Pancreas (tissue), 10 donors: ENCODE results near the gene GJC3. TPM values are rescaled to one million over a fixed set of nuclear protein-coding genes. Genes with fewer than 3 reads are reported as not detected.
"Not testable (repeated sequence)": the region's sequence is repeated elsewhere in the genome, so short reads cannot be mapped to it uniquely, and the experiment has no call there.

Experiments
- ATAC-seq, 4 donors: fragments of 200-7000 bp; cut with Tn5 transposase; one replicate each; pipeline versions ENCODE4 v1.8.0 to v1.9.1; 2020; ENCODE audit warnings: mild to moderate bottlenecking in 4 of 4, moderate library complexity in 4 of 4
- DNase-seq, 6 donors: peaks; one replicate each; pipeline ENCODE4 v3.0.0-alpha.2; 2020
- FAIRE-seq: peaks from 2 replicates; lab custom pipeline; 2012; peaks lifted over from hg19 to GRCh38; lab: Jason Lieb, UNC
- H3K27ac ChIP-seq, 4 donors: fragments of 200-600 bp; sonication (generic); 1 replicate in 3 of 4; 2 replicates in 1 of 4; pipeline versions ENCODE4 v1.5.0 to v1.8.0; 2020
- H3K27me3 ChIP-seq, 4 donors: fragments of 200-600 bp; one replicate each; pipeline ENCODE4 v1.8.0; 2021
- H3K36me3 ChIP-seq, 3 donors: fragments of 200-600 bp; sonication (generic) in 1 of 3; one replicate each; pipeline versions ENCODE4 v1.5.0 to v1.8.0; 2020 to 2021
- H3K4me1 ChIP-seq, 3 donors: fragments of 200-600 bp; one replicate each; pipeline ENCODE4 v1.8.0; 2021
- H3K4me3 ChIP-seq, 4 donors: fragments of 200-600 bp; sonication (generic) in 2 of 4; one replicate each; pipeline versions ENCODE4 v1.5.0 to v1.8.0; 2020 to 2021
- H3K9me3 ChIP-seq, 4 donors: fragments of 200-600 bp; one replicate each; pipeline ENCODE4 v1.8.0; 2021
- CTCF ChIP-seq, 4 donors: fragments of 200-600 bp; sonication (generic) in 3 of 4; IDR thresholded peaks; one replicate each; pipeline versions ENCODE4 v1.5.0 to v1.8.0; 2021; ENCODE audit warnings: antibody characterized with exemption in 4 of 4
- WGBS, 2 donors: extraction: QIAGEN DNeasy Blood & Tissue Kit; methylation state at CpG; one replicate each; pipeline ENCODE4 v1.1.7; 2013; 5-methylcytosine and 5-hydroxymethylcytosine counted together
- intact Hi-C, 3 donors: fragments of 100-400 bp; cut with DNase I; formaldehyde crosslinking; loops; one replicate each; pipeline versions ENCODE4 v1.11.1 to v1.14.2; 2022
- polyA plus RNA-seq, 2 donors: library from polyadenylated mRNA; stranded (reverse); fragments of 200-250 nt; gene quantifications; one replicate each; pipeline ENCODE4 v1.2.3, GENCODE V29; 2013
- total RNA-seq, 6 donors: library from RNA; stranded (reverse); fragmentation: NEBNext Ultra II Directional in 4 of 6; extraction: Animal tissue kit (Norgen Biotek cat#: 25700) in 4 of 6; gene quantifications; one replicate each; pipeline versions ENCODE4 v1.2.1 to v1.2.4, GENCODE V29; 2021 to 2023
- donor health status: healthy with polysubstance abuse.
- donor health status: DM: no; HTN: no; CAD: no; lungs with moderate emphysema.
- donor health status: DM: no; HTN: no; CAD: no.
- donor health status: control.
- donor health status: control.
- donor health status: Bipolar disorder and iron deficiency.
- donor health status: DM: yes; HTN: yes; CAD: no.
- donor health status: DM: no; HTN: no; CAD: no.
- donor health status: DM: no; HTN: no; CAD: no.
- donor health status: DM: yes; HTN: yes; CAD: no.

The GJC3 gene
- total and polyA plus RNA-seq, 8 donors: 0.37 to 8.7 (median 4.4) TPM

- Histone ChIP-seq H3K4me1 (no peaks in the 10 kb centered on the region), H3K9me3 (no peaks in the 10 kb centered on the region), H3K4me3 (no peak overlapping the region), H3K27ac (no peak overlapping the region), H3K36me3 (peaks cover 0 to 17% (median 0%) of the 10 kb centered on the region in 3 donors), H3K27me3 (no peaks in the 10 kb centered on the region)
- DNase-seq (no peak), ATAC-seq (no peak), FAIRE-seq (no peak)
- intact Hi-C loops: no loop called here
- 70 to 74% methylated on average over 5 of the region's 5 CpGs for WGBS, 2 donors
- no peak for TF ChIP-seq CTCF (IDR thresholded peaks at IDR 0.05)
These were observed 36.1 kb downstream of the GJC3 start for GRCh38 chr7:99893280-99893679.

- DNase-seq, H3K27ac ChIP-seq, H3K4me1 ChIP-seq, H3K9me3 ChIP-seq, FAIRE-seq, H3K4me3 ChIP-seq, H3K27me3 ChIP-seq, ATAC-seq, intact Hi-C loops: not testable (repeated sequence)
- 94 to 100% methylated on average over 2 of the region's 2 CpGs for WGBS, 2 donors
- H3K36me3 ChIP-seq: peaks cover 0 to 17% (median 0%) of the 10 kb centered on the region in 3 donors
These were observed 39.1 kb downstream of the GJC3 start for GRCh38 chr7:99890348-99890747.

GRCh38 chr7:99888366-99888765, 41.1 kb downstream of the GJC3 start:
- intact Hi-C loops, FAIRE-seq, ATAC-seq, H3K4me1 ChIP-seq, H3K9me3 ChIP-seq, H3K27ac ChIP-seq, H3K4me3 ChIP-seq, DNase-seq, H3K27me3 ChIP-seq: not testable (repeated sequence)
- 83 to 94% methylated on average over 5 to 25 of the region's 29 CpGs for WGBS, 2 donors
- H3K36me3 ChIP-seq: peaks cover 0 to 17% (median 0%) of the 10 kb centered on the region in 3 donors

- WGBS, 2 donors: 84 to 89% methylated on average over 4 of the region's 4 CpGs
- Histone ChIP-seq H3K4me1 (no peaks in the 10 kb centered on the region), H3K4me3 (no peak overlapping the region), H3K9me3 (no peaks in the 10 kb centered on the region), H3K36me3 (no peaks in the 10 kb centered on the region), H3K27me3 (no peaks in the 10 kb centered on the region), H3K27ac (no peak overlapping the region)
- ATAC-seq: no peak
- no peak for FAIRE-seq
- TF ChIP-seq CTCF (IDR thresholded peaks at IDR 0.05): no peak
- DNase-seq: no peak
- intact Hi-C loops: no loop called here
These were observed 48.0 kb downstream of the GJC3 start for GRCh38 chr7:99881370-99881769.

- Histone ChIP-seq H3K27me3 (no peaks in the 10 kb centered on the region), H3K9me3 (no peaks in the 10 kb centered on the region), H3K4me3 (no peak within 1 kb of the TSS), H3K27ac (no peak within 1 kb of the TSS), H3K4me1 (no peaks in the 10 kb centered on the region), H3K36me3 (no peaks in the 10 kb centered on the region)
- FAIRE-seq (no peak), DNase-seq (no peak), ATAC-seq (no peak)
- TF ChIP-seq CTCF (IDR thresholded peaks at IDR 0.05): no peak
- WGBS, 2 donors: 65 to 83% methylated on average over 3 of the region's 3 CpGs
- intact Hi-C loops: no loop called here
These were observed 52.5 kb downstream of the GJC3 start, which contains the start of gene OR2AE1 for GRCh38 chr7:99876933-99877332. TSS of gene OR2AE1 (minus strand) at chr7:99877033. CDS start at chr7:99877033, 0 bp downstream.

- Histone ChIP-seq H3K36me3 (no peaks in the 10 kb centered on the region), H3K4me3 (no peak overlapping the region), H3K9me3 (no peaks in the 10 kb centered on the region), H3K4me1 (no peaks in the 10 kb centered on the region), H3K27me3 (no peaks in the 10 kb centered on the region), H3K27ac (no peak overlapping the region)
- intact Hi-C loops: no loop called here
- no peak for DNase-seq
- WGBS, 2 donors: 85 to 90% methylated on average over 5 of the region's 5 CpGs
- FAIRE-seq: no peak
- no peak for TF ChIP-seq CTCF (IDR thresholded peaks at IDR 0.05)
- ATAC-seq: no peak
These were observed 52.9 kb downstream of the GJC3 start for GRCh38 chr7:99876491-99876890.

Other genes starting within 250 kb of the GJC3 start
- 100 to 1,000 TPM in 1 of 6 donors, 10 to 100 TPM in 4, 1 to 10 TPM in 1; 10.0 to 129 (median 28.1) TPM for gene CYP3A5, start 249.6 kb downstream of the GJC3 start, total RNA-seq
- 100 to 1,000 TPM; 108 to 219 TPM for gene CYP3A5, start 249.6 kb downstream of the GJC3 start, polyA plus RNA-seq
- 1 to 10 TPM in 1 of 6 donors, under 1 TPM in 4, not detected in 1; 0.19 to 1.3 (median 0.25) TPM for gene CYP3A7, start 194.4 kb downstream of the GJC3 start, total RNA-seq
- under 1 TPM; 0.11 to 0.23 TPM for gene CYP3A7, start 194.4 kb downstream of the GJC3 start, polyA plus RNA-seq
- gene CYP3A4, start 145.4 kb downstream of the GJC3 start, total RNA-seq: 10 to 100 TPM in 1 of 6 donors, 1 to 10 TPM in 2, under 1 TPM in 2, not detected in 1; 0.25 to 11.0 (median 3.0) TPM
- gene CYP3A4, start 145.4 kb downstream of the GJC3 start, polyA plus RNA-seq: 1 to 10 TPM; 4.3 to 5.4 TPM
- 1 to 10 TPM in 3 of 6 donors, under 1 TPM in 3; 0.15 to 7.9 (median 0.96) TPM for gene CYP3A43, start 101.6 kb downstream of the GJC3 start, total RNA-seq
- 1 to 10 TPM; 2.1 to 7.3 TPM for gene CYP3A43, start 101.6 kb downstream of the GJC3 start, polyA plus RNA-seq
- gene OR2AE1, start 52.6 kb downstream of the GJC3 start, total RNA-seq: not detected
- gene OR2AE1, start 52.6 kb downstream of the GJC3 start, polyA plus RNA-seq: not detected
- gene TRIM4, start 10.1 kb downstream of the GJC3 start, total RNA-seq: 10 to 100 TPM; 13.8 to 18.6 (median 16.4) TPM
- 10 to 100 TPM in 1 of 2 donors, 1 to 10 TPM in 1; 9.4 to 13.4 TPM for gene TRIM4, start 10.1 kb downstream of the GJC3 start, polyA plus RNA-seq
- gene AZGP1, start 46.4 kb upstream of the GJC3 start, total RNA-seq: 100 to 1,000 TPM; 174 to 262 (median 214) TPM
- gene AZGP1, start 46.4 kb upstream of the GJC3 start, polyA plus RNA-seq: 100 to 1,000 TPM; 362 to 686 TPM
- gene ZKSCAN1, start 86.0 kb upstream of the GJC3 start, total RNA-seq: 10 to 100 TPM; 52.6 to 86.0 (median 68.2) TPM
- 10 to 100 TPM; 24.2 to 28.9 TPM for gene ZKSCAN1, start 86.0 kb upstream of the GJC3 start, polyA plus RNA-seq
- 1 to 10 TPM; 3.8 to 9.6 (median 6.2) TPM for gene ZSCAN21, start 120.2 kb upstream of the GJC3 start, total RNA-seq
- 10 to 100 TPM in 1 of 2 donors, 1 to 10 TPM in 1; 8.3 to 11.8 TPM for gene ZSCAN21, start 120.2 kb upstream of the GJC3 start, polyA plus RNA-seq
- gene ZNF3, start 152.1 kb upstream of the GJC3 start, total RNA-seq: 10 to 100 TPM in 5 of 6 donors, 1 to 10 TPM in 1; 9.6 to 21.2 (median 13.2) TPM
- gene ZNF3, start 152.1 kb upstream of the GJC3 start, polyA plus RNA-seq: 10 to 100 TPM; 15.8 to 21.1 TPM
- 10 to 100 TPM; 34.6 to 44.0 (median 38.3) TPM for gene COPS6, start 159.3 kb upstream of the GJC3 start, total RNA-seq
- gene COPS6, start 159.3 kb upstream of the GJC3 start, polyA plus RNA-seq: 10 to 100 TPM; 46.0 to 82.0 TPM
- gene MCM7, start 171.8 kb upstream of the GJC3 start, total RNA-seq: 10 to 100 TPM; 21.7 to 38.4 (median 24.1) TPM
- 10 to 100 TPM; 63.1 to 77.0 TPM for gene MCM7, start 171.8 kb upstream of the GJC3 start, polyA plus RNA-seq
- 10 to 100 TPM in 5 of 6 donors, 1 to 10 TPM in 1; 8.6 to 14.6 (median 10.9) TPM for gene AP4M1, start 172.0 kb upstream of the GJC3 start, total RNA-seq
- 10 to 100 TPM; 23.5 to 25.4 TPM for gene AP4M1, start 172.0 kb upstream of the GJC3 start, polyA plus RNA-seq
- gene TAF6, start 189.7 kb upstream of the GJC3 start, total RNA-seq: 10 to 100 TPM; 11.7 to 27.2 (median 13.9) TPM
- 10 to 100 TPM; 31.3 to 39.6 TPM for gene TAF6, start 189.7 kb upstream of the GJC3 start, polyA plus RNA-seq
- 1 to 10 TPM; 1.8 to 6.5 (median 2.8) TPM for gene CNPY4, start 190.0 kb upstream of the GJC3 start, total RNA-seq
- 10 to 100 TPM in 1 of 2 donors, 1 to 10 TPM in 1; 4.7 to 10.8 TPM for gene CNPY4, start 190.0 kb upstream of the GJC3 start, polyA plus RNA-seq
- 1 to 10 TPM; 1.1 to 2.1 (median 1.7) TPM for gene MBLAC1, start 197.3 kb upstream of the GJC3 start, total RNA-seq
- gene MBLAC1, start 197.3 kb upstream of the GJC3 start, polyA plus RNA-seq: 1 to 10 TPM; 2.1 to 3.7 TPM
- gene LAMTOR4, start 219.3 kb upstream of the GJC3 start, total RNA-seq: 10 to 100 TPM; 43.8 to 57.3 (median 51.8) TPM
- gene LAMTOR4, start 219.3 kb upstream of the GJC3 start, polyA plus RNA-seq: 100 to 1,000 TPM; 147 to 209 TPM
- 10 to 100 TPM in 2 of 6 donors, 1 to 10 TPM in 4; 5.1 to 15.7 (median 8.8) TPM for gene TRAPPC14, start 229.1 kb upstream of the GJC3 start, total RNA-seq
- 10 to 100 TPM; 32.1 to 34.6 TPM for gene TRAPPC14, start 229.1 kb upstream of the GJC3 start, polyA plus RNA-seq
- gene GAL3ST4, start 239.0 kb upstream of the GJC3 start, total RNA-seq: 1 to 10 TPM in 2 of 6 donors, under 1 TPM in 4; 0.28 to 8.9 (median 0.69) TPM
- gene GAL3ST4, start 239.0 kb upstream of the GJC3 start, polyA plus RNA-seq: under 1 TPM; 0.45 to 0.65 TPM
- 1 to 10 TPM in 1 of 6 donors, under 1 TPM in 5; 0.12 to 2.5 (median 0.51) TPM for gene GPC2, start 247.8 kb upstream of the GJC3 start, total RNA-seq
- gene GPC2, start 247.8 kb upstream of the GJC3 start, polyA plus RNA-seq: under 1 TPM; 0.59 to 0.68 TPM
- 1 to 10 TPM in 2 of 6 donors, under 1 TPM in 4; 0.19 to 1.2 (median 0.94) TPM for gene STAG3, start 248.3 kb upstream of the GJC3 start, total RNA-seq
- under 1 TPM; 0.99 TPM for gene STAG3, start 248.3 kb upstream of the GJC3 start, polyA plus RNA-seq